Measurements from ENCODE around the gene VPS39.

GRCh38 chr15:42150219-42150970 lies 57.7 kb downstream of the VPS39 start:
- TF ChIP-seq CTCF (IDR thresholded peaks at IDR 0.05; ENCODE audit: poor library complexity) (no peak), EZH2 (IDR thresholded peaks at IDR 0.05; ENCODE audit: borderline replicate concordance) (no peak), EZH2phosphoT487 (IDR thresholded peaks at IDR 0.05; ENCODE audit: low read depth, severe bottlenecking, unreplicated experiment) (no peak)

All from hepatocyte (in vitro differentiated cells).